HepG2 (cell line): ENCODE measurements around the gene CERS6. TPM values are rescaled to one million over a fixed set of nuclear protein-coding genes. Genes with fewer than 3 reads are reported as not detected.

Experiments
- ATAC-seq: fragments of 200-7000 bp; cut with Tn5 transposase; 3 replicates; pipeline ENCODE4 v1.9.1; 2020; ENCODE audit warnings: mild to moderate bottlenecking, moderate library complexity
- BruUV-seq: library from RNA; stranded (reverse); fragments of 400-500 nt; replicated peaks from 2 replicates; lab custom pipeline; 2021; lab: Mats Ljungman, UMichigan
- CTCF ChIA-PET: fragments of 300-600 bp; formaldehyde crosslinking; extraction: SDS; loops from one replicate; lab custom pipeline; 2021; ENCODE audit warnings: low total read pairs, inconsistent platforms, low intra/inter-chr PET ratio; lab: Yijun Ruan, JAX
- POLR2A ChIA-PET: fragments of 350-600 bp; sonication (Branson Sonifier 250); formaldehyde crosslinking; loops from one replicate; lab custom pipeline; 2020; ENCODE audit warnings: antibody characterized with exemption, inconsistent platforms; lab: Yijun Ruan, JAX
- DNase-seq: peaks from one replicate; pipeline ENCODE4 v3.0.0-alpha.2; 2015; ENCODE audit warnings: low spot score
- FAIRE-seq: peaks from 3 replicates; lab custom pipeline; 2011; peaks lifted over from hg19 to GRCh38; lab: Jason Lieb, UNC
- H2AFZ ChIP-seq: one replicate; pipeline ENCODE4 v1.6.1; 2011; ENCODE audit warnings: low read length, inconsistent platforms
- H3K27ac ChIP-seq: fragments of 300-600 bp; 3 replicates; pipeline ENCODE4 v1.8.0; 2011; ENCODE audit warnings: mixed run types, mild to moderate bottlenecking, mixed read lengths, low read length, inconsistent platforms; ENCODE audit not compliant: insufficient read depth; ENCODE audit errors: extremely low read length
- H3K27me3 ChIP-seq, 2 experiments: fragments of 200-600 bp in 1 of 2; 2 replicates in 1 of 2; 3 replicates in 1 of 2; pipeline versions ENCODE4 v1.6.0 to v1.8.0; 2011; ENCODE audit warnings: low read length in 2 of 2, mild to moderate bottlenecking in 2 of 2, moderate library complexity in 2 of 2, inconsistent platforms in 1 of 2; ENCODE audit not compliant: insufficient read depth in 2 of 2, control insufficient read depth in 1 of 2
- H3K36me3 ChIP-seq, 2 experiments: fragments of 200-600 bp in 1 of 2; replicated peaks in 1 of 2; 2 replicates in 1 of 2; 3 replicates in 1 of 2; pipeline versions ENCODE4 v1.5.1 to v1.8.0; 2011; ENCODE audit warnings: low read length in 2 of 2, inconsistent platforms in 1 of 2; ENCODE audit not compliant: insufficient read depth in 2 of 2, control insufficient read depth in 1 of 2
- H3K4me1 ChIP-seq: 2 replicates; pipeline ENCODE4 v1.5.1; 2012; ENCODE audit warnings: low read length, inconsistent platforms; ENCODE audit not compliant: insufficient read depth
- H3K4me2 ChIP-seq: 2 replicates; pipeline ENCODE4 v1.6.0; 2011; ENCODE audit warnings: low read depth, low read length, inconsistent platforms
- H3K4me3 ChIP-seq, 3 experiments: fragments of 200-600 bp in 1 of 3; sonication (generic), shearing (Covaris generic) in 1 of 3; replicated peaks in 1 of 3; 2 replicates each; pipeline ENCODE4 v1.5.1; 2011 to 2016; ENCODE audit warnings: low read length in 3 of 3, inconsistent platforms in 2 of 3, low read depth in 2 of 3, mild to moderate bottlenecking in 2 of 3, control low read depth in 1 of 3, mixed read lengths in 1 of 3; ENCODE audit not compliant: insufficient read depth in 1 of 3
- H3K79me2 ChIP-seq: one replicate; pipeline ENCODE4 v1.6.1; 2011; ENCODE audit warnings: low read length, inconsistent platforms; ENCODE audit not compliant: insufficient read depth
- H3K9ac ChIP-seq: 2 replicates; pipeline ENCODE4 v1.6.0; 2011; ENCODE audit warnings: mild to moderate bottlenecking, low read depth, low read length, inconsistent platforms; ENCODE audit not compliant: insufficient read depth
- H3K9me3 ChIP-seq: 2 replicates; pipeline ENCODE4 v1.5.1; 2012; ENCODE audit warnings: mild to moderate bottlenecking, low read length
- H4K20me1 ChIP-seq: 2 replicates; pipeline ENCODE4 v1.6.0; 2011; ENCODE audit warnings: inconsistent platforms, mild to moderate bottlenecking, low read length, moderate library complexity; ENCODE audit not compliant: insufficient read depth
- NFE2L2 ChIP-seq: fragments of 150-350 bp; IDR thresholded peaks from 2 replicates; pipeline ENCODE4 v1.6.1; 2014; ENCODE audit warnings: low read length
- SMARCE1 ChIP-seq: fragments of 450-650 bp; IDR thresholded peaks from 2 replicates; pipeline ENCODE4 v1.6.1; 2017; ENCODE audit warnings: borderline replicate concordance
- SP2 ChIP-seq: sonication (generic); formaldehyde crosslinking; IDR thresholded peaks from 2 replicates; pipeline ENCODE4 v1.5.1; 2020; ENCODE audit warnings: mild to moderate bottlenecking, missing genetic modification reagents
- TRIM22 ChIP-seq: fragments of 450-650 bp; IDR thresholded peaks from 2 replicates; pipeline ENCODE4 v1.6.1; 2017
- XBP1 ChIP-seq: sonication (generic); formaldehyde crosslinking; IDR thresholded peaks from 2 replicates; pipeline ENCODE4 v1.5.0; 2020; ENCODE audit warnings: missing genetic modification reagents
- WGBS: methylation state at CpG from one replicate; pipeline ENCODE4 v1.1.6; 2017; ENCODE audit warnings: low lambda C conversion rate; 5-methylcytosine and 5-hydroxymethylcytosine counted together
- in situ Hi-C: cut with HindIII; loops from 2 replicates; pipeline ENCODE4 v1.10.0; 2017; ENCODE audit warnings: low pct_unique_long_range_greater_than_20kb; ENCODE audit not compliant: extremely low pct_ligation_motif_present
- intact Hi-C: fragments of 100-400 bp; cut with micrococcal nuclease; formaldehyde crosslinking; loops from one replicate; pipeline ENCODE4 v1.10.0; 2022; ENCODE audit not compliant: unreplicated experiment
- polyA plus RNA-seq, 8 experiments: library from polyadenylated mRNA; depleted of rRNA in 3 of 8; stranded (reverse) in 7 of 8; unstranded in 1 of 8; fragments of >200 nt; fragmentation: Illumina TruSeq in 4 of 8; extraction: Trizol in 4 of 8; gene quantifications; 2 replicates each; pipeline versions ENCODE4 v1.2.1 to v1.2.3, GENCODE V29; 2011 to 2016; ENCODE audit warnings: low read depth in 4 of 8, missing spikeins in 1 of 8, mixed read lengths in 1 of 8; ENCODE audit not compliant: insufficient read depth in 1 of 8
- total RNA-seq, 5 experiments: library from RNA; depleted of rRNA; stranded (reverse); fragments of >200 nt; fragmentation: Illumina TruSeq; extraction: Trizol; gene quantifications; 2 replicates each; pipeline ENCODE4 v1.2.3, GENCODE V29; 2016; ENCODE audit warnings: low read depth in 1 of 5
- TF ChIP-seq, protein P1 (sequence below): sonication (generic); formaldehyde crosslinking; IDR thresholded peaks from 2 replicates; pipeline ENCODE4 v1.4.0; 2020; ENCODE audit warnings: missing genetic modification reagents
- TF ChIP-seq, protein P2 (sequence below): IDR thresholded peaks from 2 replicates; pipeline ENCODE4 v1.6.1; 2016; ENCODE audit warnings: mild to moderate bottlenecking, missing biosample characterization, missing genetic modification reagents
- TF ChIP-seq, protein P3 (sequence below): IDR thresholded peaks from 2 replicates; pipeline ENCODE4 v1.6.1; 2016; ENCODE audit warnings: missing compliant biosample characterization, missing genetic modification reagents, borderline replicate concordance
- TF ChIP-seq, protein P4 (sequence below): sonication (generic); formaldehyde crosslinking; IDR thresholded peaks from 2 replicates; pipeline ENCODE4 v1.8.1; 2023; ENCODE audit warnings: mild to moderate bottlenecking, inconsistent platforms, moderate library complexity, missing genetic modification reagents, borderline replicate concordance
- TF ChIP-seq, protein P5 (sequence below): sonication (generic); formaldehyde crosslinking; IDR thresholded peaks from 2 replicates; pipeline ENCODE4 v1.9.0; 2021; ENCODE audit warnings: missing genetic modification reagents, borderline replicate concordance

CERS6 gene
- total and polyA plus RNA-seq, 2 of the 13 experiments (the other 11 are each of a cell fraction or from before 2014, with no cell fraction given), result 10.1 to 20.3 TPM

DNA sequence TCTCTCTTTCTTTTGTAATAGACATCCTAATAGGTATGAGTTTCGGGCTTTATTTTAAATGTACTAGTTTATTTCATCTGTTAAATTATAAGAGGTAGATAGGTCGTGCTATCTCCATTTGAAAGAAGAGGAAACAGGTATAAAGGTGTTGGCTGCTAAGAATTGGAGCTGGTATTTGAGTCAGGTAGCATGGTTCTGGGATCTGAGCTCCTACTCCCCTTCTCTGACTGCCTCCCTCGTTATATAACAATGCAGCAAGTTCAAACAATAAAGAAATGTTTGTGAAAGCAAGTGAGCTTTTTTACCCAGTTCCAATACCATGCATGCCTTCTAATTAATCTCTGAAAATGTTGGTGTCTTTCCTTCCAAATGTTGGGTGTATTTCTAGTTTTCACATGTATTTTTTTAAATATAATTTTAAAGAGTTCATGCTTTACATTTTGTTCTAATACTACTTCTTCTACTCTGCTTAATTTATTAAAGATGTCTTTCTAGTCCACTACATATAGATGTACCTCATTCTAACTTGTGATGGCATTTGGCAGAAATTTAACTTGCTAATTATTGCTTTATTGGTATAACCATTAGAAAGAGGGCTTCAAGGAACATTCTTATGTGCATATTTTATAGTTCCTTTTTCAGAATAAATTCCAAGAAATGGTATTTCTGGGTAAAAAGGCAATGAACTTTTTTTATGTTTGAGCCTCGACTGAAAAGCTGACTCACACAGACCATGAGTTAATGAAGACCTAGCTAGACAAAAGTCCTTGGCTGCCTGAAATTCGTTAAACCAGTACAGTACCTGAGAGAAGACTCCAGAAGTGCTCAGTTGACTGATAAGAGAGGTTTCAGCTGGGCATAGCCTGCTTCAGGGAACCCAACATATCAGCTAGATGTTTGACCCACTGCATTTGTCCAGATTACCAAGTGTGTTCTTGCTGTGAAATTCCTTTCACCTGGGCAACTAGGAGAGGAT is 133.5 kb downstream of the CERS6 start (continued):
- TF ChIP-seq, protein P1, sequence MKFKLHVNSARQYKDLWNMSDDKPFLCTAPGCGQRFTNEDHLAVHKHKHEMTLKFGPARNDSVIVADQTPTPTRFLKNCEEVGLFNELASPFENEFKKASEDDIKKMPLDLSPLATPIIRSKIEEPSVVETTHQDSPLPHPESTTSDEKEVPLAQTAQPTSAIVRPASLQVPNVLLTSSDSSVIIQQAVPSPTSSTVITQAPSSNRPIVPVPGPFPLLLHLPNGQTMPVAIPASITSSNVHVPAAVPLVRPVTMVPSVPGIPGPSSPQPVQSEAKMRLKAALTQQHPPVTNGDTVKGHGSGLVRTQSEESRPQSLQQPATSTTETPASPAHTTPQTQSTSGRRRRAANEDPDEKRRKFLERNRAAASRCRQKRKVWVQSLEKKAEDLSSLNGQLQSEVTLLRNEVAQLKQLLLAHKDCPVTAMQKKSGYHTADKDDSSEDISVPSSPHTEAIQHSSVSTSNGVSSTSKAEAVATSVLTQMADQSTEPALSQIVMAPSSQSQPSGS, result no peak
- TF ChIP-seq, all 625 proteins: peak for 0

DNA sequence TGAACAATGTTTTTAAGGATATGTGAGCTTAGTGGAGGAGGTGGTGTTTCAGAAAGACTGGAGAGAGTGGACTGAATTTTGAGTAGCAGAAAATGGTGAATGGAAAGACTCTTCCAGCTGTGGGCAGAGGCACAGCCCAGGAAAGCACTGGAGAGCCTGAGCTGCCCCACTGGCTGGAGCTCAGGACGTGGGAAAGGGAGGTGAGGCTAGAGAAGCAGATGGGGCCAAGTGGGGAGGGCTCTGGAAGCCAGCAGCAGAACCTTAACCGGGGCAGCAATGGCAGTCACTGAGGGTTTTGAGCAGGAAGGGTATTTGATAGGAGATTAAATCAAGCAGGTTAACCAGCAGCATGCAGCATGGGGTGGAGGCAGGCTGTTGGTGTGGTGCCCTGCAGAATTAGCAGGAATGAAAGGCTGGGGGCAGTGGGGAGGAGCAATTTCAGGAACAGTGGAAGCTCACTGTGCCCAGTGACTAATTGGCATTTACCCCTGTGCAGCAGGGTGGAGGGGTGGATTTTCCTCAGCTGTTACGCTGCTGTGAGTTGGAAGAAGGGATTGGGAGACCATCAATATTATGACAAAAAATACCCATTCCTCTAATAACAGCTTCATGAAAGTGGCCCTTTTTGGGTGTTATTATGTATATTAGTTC is 136.2 kb downstream of the CERS6 start:
- H2AFZ ChIP-seq, result no peak overlapping the region
- H3K4me1 ChIP-seq, result no peaks in the 10 kb centered on the region
- no peaks in the 10 kb centered on the region; the same call in 1 of the 2 replicates for H4K20me1 ChIP-seq
- ATAC-seq, result no peak
- H3K79me2 ChIP-seq, result no peaks in the 10 kb centered on the region
- WGBS, result 94% methylated on average over 3 of the region's 3 CpGs
- no TSS peak for BruUV-seq
- no peak for DNase-seq
- intact Hi-C loops (no loop called here), in situ Hi-C loops (no loop called here)
- no peak for FAIRE-seq
- no peaks in the 10 kb centered on the region for H3K9me3 ChIP-seq
- no peaks in the 10 kb centered on the region for H3K36me3 ChIP-seq
- no peak overlapping the region for H3K27ac ChIP-seq
- H3K4me2 ChIP-seq, result no peak overlapping the region
- no peak overlapping the region for H3K4me3 ChIP-seq
- POLR2A ChIA-PET, result no interaction called here
- TF ChIP-seq, protein P2, sequence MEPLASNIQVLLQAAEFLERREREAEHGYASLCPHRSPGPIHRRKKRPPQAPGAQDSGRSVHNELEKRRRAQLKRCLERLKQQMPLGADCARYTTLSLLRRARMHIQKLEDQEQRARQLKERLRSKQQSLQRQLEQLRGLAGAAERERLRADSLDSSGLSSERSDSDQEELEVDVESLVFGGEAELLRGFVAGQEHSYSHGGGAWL (CRISPR knock-in tag), result no peak
- no peak for TF ChIP-seq SMARCE1
- no peak for TF ChIP-seq NFE2L2
- TF ChIP-seq TRIM22, result no peak
- no peak for TF ChIP-seq SP2 (CRISPR knock-in tag)
- TF ChIP-seq, protein P3, sequence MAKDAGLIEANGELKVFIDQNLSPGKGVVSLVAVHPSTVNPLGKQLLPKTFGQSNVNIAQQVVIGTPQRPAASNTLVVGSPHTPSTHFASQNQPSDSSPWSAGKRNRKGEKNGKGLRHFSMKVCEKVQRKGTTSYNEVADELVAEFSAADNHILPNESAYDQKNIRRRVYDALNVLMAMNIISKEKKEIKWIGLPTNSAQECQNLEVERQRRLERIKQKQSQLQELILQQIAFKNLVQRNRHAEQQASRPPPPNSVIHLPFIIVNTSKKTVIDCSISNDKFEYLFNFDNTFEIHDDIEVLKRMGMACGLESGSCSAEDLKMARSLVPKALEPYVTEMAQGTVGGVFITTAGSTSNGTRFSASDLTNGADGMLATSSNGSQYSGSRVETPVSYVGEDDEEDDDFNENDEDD (CRISPR knock-in tag), result no peak
- TF ChIP-seq, protein P4, sequence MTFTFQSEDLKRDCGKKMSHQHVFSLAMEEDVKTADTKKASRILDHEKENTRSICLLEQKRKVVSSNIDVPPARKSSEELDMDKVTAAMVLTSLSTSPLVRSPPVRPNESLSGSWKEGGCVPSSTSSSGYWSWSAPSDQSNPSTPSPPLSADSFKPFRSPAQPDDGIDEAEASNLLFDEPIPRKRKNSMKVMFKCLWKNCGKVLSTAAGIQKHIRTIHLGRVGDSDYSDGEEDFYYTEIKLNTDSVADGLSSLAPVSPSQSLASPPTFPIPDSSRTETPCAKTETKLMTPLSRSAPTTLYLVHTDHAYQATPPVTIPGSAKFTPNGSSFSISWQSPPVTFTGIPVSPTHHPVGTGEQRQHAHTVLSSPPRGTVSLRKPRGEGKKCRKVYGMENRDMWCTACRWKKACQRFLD (CRISPR knock-in tag), result no peak
- no peak for TF ChIP-seq XBP1
- TF ChIP-seq, protein P5, sequence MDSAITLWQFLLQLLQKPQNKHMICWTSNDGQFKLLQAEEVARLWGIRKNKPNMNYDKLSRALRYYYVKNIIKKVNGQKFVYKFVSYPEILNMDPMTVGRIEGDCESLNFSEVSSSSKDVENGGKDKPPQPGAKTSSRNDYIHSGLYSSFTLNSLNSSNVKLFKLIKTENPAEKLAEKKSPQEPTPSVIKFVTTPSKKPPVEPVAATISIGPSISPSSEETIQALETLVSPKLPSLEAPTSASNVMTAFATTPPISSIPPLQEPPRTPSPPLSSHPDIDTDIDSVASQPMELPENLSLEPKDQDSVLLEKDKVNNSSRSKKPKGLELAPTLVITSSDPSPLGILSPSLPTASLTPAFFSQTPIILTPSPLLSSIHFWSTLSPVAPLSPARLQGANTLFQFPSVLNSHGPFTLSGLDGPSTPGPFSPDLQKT (CRISPR knock-in tag), result no peak
- no peaks in the 10 kb centered on the region for H3K27me3 ChIP-seq
- no peak overlapping the region for H3K9ac ChIP-seq
- CTCF ChIA-PET, result no interaction called here
